Measurements from ENCODE around the gene SPATS2L. TPM values are rescaled to one million over a fixed set of nuclear protein-coding genes. Genes with fewer than 3 reads are reported as not detected.

Gene SPATS2L
- total and polyA plus RNA-seq, 2 donors (not counting 1 experiment from before 2014, with no cell fraction given): 0.27 to 0.44 TPM

- Histone ChIP-seq H3K4me2 (replicated peaks; ENCODE audit: low read depth, low read length, poor library complexity, severe bottlenecking) (no peak overlapping the region), H3K9me3 (ENCODE audit: control extremely low read depth in 1 of 3, control insufficient read depth in 2 of 3, insufficient read depth in 1 of 3, low read length in 2 of 3) (no peaks in the 10 kb centered on the region), H3K4me1 (ENCODE audit: control insufficient read depth in 2 of 2, insufficient read depth in 2 of 2, low read length in 2 of 2) (no peaks in the 10 kb centered on the region), H3K9ac (ENCODE audit: low read length) (no peak overlapping the region), H3K27ac (ENCODE audit: low read length in 2 of 2) (no peak overlapping the region), H3K36me3 (replicated peaks in 1 of 2; ENCODE audit: control extremely low read depth in 1 of 2, control insufficient read depth in 1 of 2, extremely low read depth in 1 of 2, insufficient read depth in 2 of 2, low read length in 1 of 2) (no peaks in the 10 kb centered on the region), H3K4me3 (ENCODE audit: control extremely low read depth in 1 of 5, extremely low read depth in 1 of 5, insufficient read depth in 1 of 5, low read depth in 2 of 5, low read length in 4 of 5) (no peak overlapping the region), H4K20me1 (ENCODE audit: control insufficient read depth, insufficient read depth, low read length, poor library complexity, severe bottlenecking) (no peaks in the 10 kb centered on the region), H3K27me3 (replicated peaks in 1 of 4; ENCODE audit: control extremely low read depth in 1 of 4, control insufficient read depth in 3 of 4, insufficient read depth in 4 of 4, low read length in 3 of 4) (peaks cover 0 to 8% (median 3%) of the 10 kb centered on the region in 4 experiments), H2AFZ (ENCODE audit: insufficient read depth, low read depth, low read length, poor library complexity, severe bottlenecking) (no peak overlapping the region), H3K79me2 (ENCODE audit: control insufficient read depth, insufficient read depth, low read length) (no peaks in the 10 kb centered on the region)
- ATAC-seq (ENCODE audit: low read depth) (no peak), DNase-seq (no peak)
- intact Hi-C loops (cut with micrococcal nuclease): no loop called here
- CTCF ChIA-PET: no interaction called here
- Mint-ChIP-seq H3K9me3 (ENCODE audit: insufficient read depth) (no peaks in the 10 kb centered on the region), H3K4me1 (no peaks in the 10 kb centered on the region), H3K27me3 (peaks cover 28% of the 10 kb centered on the region), H3K4me3 (no peak overlapping the region), H3K27ac (no peak overlapping the region)
- POLR2A ChIA-PET: no interaction called here
- TF ChIP-seq EZH2 (IDR thresholded peaks at IDR 0.05; ENCODE audit: borderline replicate concordance, insufficient read depth, low read depth, low read length, poor library complexity, severe bottlenecking): no peak
- TF ChIP-seq, protein P1, sequence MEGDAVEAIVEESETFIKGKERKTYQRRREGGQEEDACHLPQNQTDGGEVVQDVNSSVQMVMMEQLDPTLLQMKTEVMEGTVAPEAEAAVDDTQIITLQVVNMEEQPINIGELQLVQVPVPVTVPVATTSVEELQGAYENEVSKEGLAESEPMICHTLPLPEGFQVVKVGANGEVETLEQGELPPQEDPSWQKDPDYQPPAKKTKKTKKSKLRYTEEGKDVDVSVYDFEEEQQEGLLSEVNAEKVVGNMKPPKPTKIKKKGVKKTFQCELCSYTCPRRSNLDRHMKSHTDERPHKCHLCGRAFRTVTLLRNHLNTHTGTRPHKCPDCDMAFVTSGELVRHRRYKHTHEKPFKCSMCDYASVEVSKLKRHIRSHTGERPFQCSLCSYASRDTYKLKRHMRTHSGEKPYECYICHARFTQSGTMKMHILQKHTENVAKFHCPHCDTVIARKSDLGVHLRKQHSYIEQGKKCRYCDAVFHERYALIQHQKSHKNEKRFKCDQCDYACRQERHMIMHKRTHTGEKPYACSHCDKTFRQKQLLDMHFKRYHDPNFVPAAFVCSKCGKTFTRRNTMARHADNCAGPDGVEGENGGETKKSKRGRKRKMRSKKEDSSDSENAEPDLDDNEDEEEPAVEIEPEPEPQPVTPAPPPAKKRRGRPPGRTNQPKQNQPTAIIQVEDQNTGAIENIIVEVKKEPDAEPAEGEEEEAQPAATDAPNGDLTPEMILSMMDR (IDR thresholded peaks at IDR 0.05): no peak
- WGBS (ENCODE audit: insufficient coverage): 96% methylated on average over 3 of the region's 3 CpGs
Measured at GRCh38 chr2:200364620-200365019, 58.1 kb downstream of the SPATS2L start.

DNA sequence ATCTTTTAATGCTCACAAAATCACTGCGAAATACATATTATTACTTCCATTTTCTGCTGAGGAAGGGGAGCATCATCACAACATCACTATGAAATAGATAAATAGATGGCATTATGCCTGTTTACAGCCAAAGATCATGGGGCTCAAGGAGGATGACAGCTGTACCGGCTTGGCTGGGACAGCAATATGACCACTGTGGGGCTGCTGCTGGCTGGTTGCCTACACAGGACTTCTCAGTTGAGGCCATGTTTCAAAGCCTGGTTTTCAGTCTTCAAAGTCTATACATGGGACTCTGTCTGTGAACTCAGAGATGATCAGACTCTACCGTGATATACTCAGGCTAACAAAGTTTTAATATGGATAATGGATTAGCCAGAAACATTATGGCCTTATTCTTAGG is 58.7 kb downstream of the SPATS2L start:
- ChIA-PET POLR2A (no interaction called here), CTCF (no interaction called here)
- H3K9ac ChIP-seq (ENCODE audit: low read length): no peak overlapping the region
- Mint-ChIP-seq H3K27ac (no peak overlapping the region), H3K4me1 (no peaks in the 10 kb centered on the region), H3K9me3 (ENCODE audit: insufficient read depth) (no peaks in the 10 kb centered on the region), H3K27me3 (peaks cover 27% of the 10 kb centered on the region), H3K4me3 (no peak overlapping the region)
- no peaks in the 10 kb centered on the region for H3K4me1 ChIP-seq (ENCODE audit: control insufficient read depth in 2 of 2, insufficient read depth in 2 of 2, low read length in 2 of 2)
- TF ChIP-seq, protein P1 (IDR thresholded peaks at IDR 0.05): no peak
- TF ChIP-seq EZH2 (IDR thresholded peaks at IDR 0.05; ENCODE audit: borderline replicate concordance, insufficient read depth, low read depth, low read length, poor library complexity, severe bottlenecking): no peak
- ATAC-seq (ENCODE audit: low read depth) (no peak), DNase-seq (no peak)
- no peak overlapping the region for H3K4me3 ChIP-seq (ENCODE audit: control extremely low read depth in 1 of 5, extremely low read depth in 1 of 5, insufficient read depth in 1 of 5, low read depth in 2 of 5, low read length in 4 of 5)
- no peaks in the 10 kb centered on the region for H3K9me3 ChIP-seq (ENCODE audit: control extremely low read depth in 1 of 3, control insufficient read depth in 2 of 3, insufficient read depth in 1 of 3, low read length in 2 of 3)
- no peak overlapping the region for H2AFZ ChIP-seq (ENCODE audit: insufficient read depth, low read depth, low read length, poor library complexity, severe bottlenecking)
- no peaks in the 10 kb centered on the region for H3K79me2 ChIP-seq (ENCODE audit: control insufficient read depth, insufficient read depth, low read length)
- H3K27ac ChIP-seq (ENCODE audit: low read length in 2 of 2): no peak overlapping the region
- no peak overlapping the region for H3K4me2 ChIP-seq (replicated peaks; ENCODE audit: low read depth, low read length, poor library complexity, severe bottlenecking)
- H4K20me1 ChIP-seq (ENCODE audit: control insufficient read depth, insufficient read depth, low read length, poor library complexity, severe bottlenecking): no peaks in the 10 kb centered on the region
- intact Hi-C loops (cut with micrococcal nuclease): no loop called here
- WGBS (ENCODE audit: insufficient coverage): 100% methylated on average over 1 of the region's 3 CpGs
- H3K27me3 ChIP-seq (replicated peaks in 1 of 4; ENCODE audit: control extremely low read depth in 1 of 4, control insufficient read depth in 3 of 4, insufficient read depth in 4 of 4, low read length in 3 of 4): peaks cover 0 to 8% (median 3%) of the 10 kb centered on the region in 4 experiments
- H3K36me3 ChIP-seq (replicated peaks in 1 of 2; ENCODE audit: control extremely low read depth in 1 of 2, control insufficient read depth in 1 of 2, extremely low read depth in 1 of 2, insufficient read depth in 2 of 2, low read length in 1 of 2): no peaks in the 10 kb centered on the region
